Fibroblast of upper back skin (primary cell): ENCODE results near the gene CLDN16.
A peak's percentile ranks its signal among the peaks of the same experiment; 100 is the strongest.

ENCODE experiments used
- DNase-seq: peaks from one replicate; pipeline ENCODE4 v3.0.0-alpha.2; 2013

The CLDN16 gene

GRCh38 chr3:190381441-190381840 is 6.5 kb upstream of the CLDN16 start:
- peak; percentile 34 for DNase-seq

- DNase-seq: peak; percentile 84
Measured at GRCh38 chr3:190382082-190382481, 5.9 kb upstream of the CLDN16 start.

GRCh38 chr3:190384309-190384756 is 3.6 kb upstream of the CLDN16 start:
- peak; percentile 56 for DNase-seq

GRCh38 chr3:190385731-190386688 is 2.0 kb upstream of the CLDN16 start:
- DNase-seq: peak; percentile 98

GRCh38 chr3:190388703-190389102 is 740 bp downstream of the CLDN16 start:
- no peak for DNase-seq

GRCh38 chr3:190396001-190396400 is 8.0 kb downstream of the CLDN16 start:
- DNase-seq: no peak

GRCh38 chr3:190397889-190398288 is 9.9 kb downstream of the CLDN16 start:
- DNase-seq: no peak

GRCh38 chr3:190399677-190400076 is 11.7 kb downstream of the CLDN16 start:
- DNase-seq: no peak

GRCh38 chr3:190401963-190402362 is 14.0 kb downstream of the CLDN16 start:
- no peak for DNase-seq

GRCh38 chr3:190404715-190405114 is 16.8 kb downstream of the CLDN16 start:
- DNase-seq: no peak

- no peak for DNase-seq
Measured at GRCh38 chr3:190414297-190414696, 26.3 kb downstream of the CLDN16 start.

GRCh38 chr3:190424108-190424477 is 36.1 kb downstream of the CLDN16 start:
- DNase-seq: no peak

- DNase-seq: peak; percentile 64
Measured at GRCh38 chr3:190424478-190425439, 36.8 kb downstream of the CLDN16 start.

- no peak for DNase-seq
Measured at GRCh38 chr3:190425833-190426232, 37.9 kb downstream of the CLDN16 start.

- DNase-seq: no peak
Measured at GRCh38 chr3:190426806-190427507, 39.0 kb downstream of the CLDN16 start.

- peak; percentile 69 for DNase-seq
Measured at GRCh38 chr3:190429681-190430080, 41.7 kb downstream of the CLDN16 start.

- DNase-seq: no peak
Measured at GRCh38 chr3:190430906-190431305, 42.9 kb downstream of the CLDN16 start.

GRCh38 chr3:190432216-190432615 is 44.3 kb downstream of the CLDN16 start:
- DNase-seq: peak; percentile 25

- DNase-seq: no peak
Measured at GRCh38 chr3:190433626-190434025, 45.7 kb downstream of the CLDN16 start.

- DNase-seq: peak; percentile 59
Measured at GRCh38 chr3:190435618-190436017, 47.7 kb downstream of the CLDN16 start.

GRCh38 chr3:190436331-190436730 is 48.4 kb downstream of the CLDN16 start:
- no peak for DNase-seq

- no peak for DNase-seq
Measured at GRCh38 chr3:190442240-190442639, 54.3 kb downstream of the CLDN16 start.

GRCh38 chr3:190443257-190443656 is 55.3 kb downstream of the CLDN16 start:
- DNase-seq: peak; percentile 36
